ENCODE data around the gene ZNF782. TPM values are rescaled to one million over a fixed set of nuclear protein-coding genes. Genes with fewer than 3 reads are reported as not detected.
"Not testable (repeated sequence)": the region's sequence is repeated elsewhere in the genome, so short reads cannot be mapped to it uniquely, and the experiment has no call there.

The ZNF782 gene
- polyA plus RNA-seq, 10 donors: 3.3 to 5.4 (median 4.0) TPM

DNA sequence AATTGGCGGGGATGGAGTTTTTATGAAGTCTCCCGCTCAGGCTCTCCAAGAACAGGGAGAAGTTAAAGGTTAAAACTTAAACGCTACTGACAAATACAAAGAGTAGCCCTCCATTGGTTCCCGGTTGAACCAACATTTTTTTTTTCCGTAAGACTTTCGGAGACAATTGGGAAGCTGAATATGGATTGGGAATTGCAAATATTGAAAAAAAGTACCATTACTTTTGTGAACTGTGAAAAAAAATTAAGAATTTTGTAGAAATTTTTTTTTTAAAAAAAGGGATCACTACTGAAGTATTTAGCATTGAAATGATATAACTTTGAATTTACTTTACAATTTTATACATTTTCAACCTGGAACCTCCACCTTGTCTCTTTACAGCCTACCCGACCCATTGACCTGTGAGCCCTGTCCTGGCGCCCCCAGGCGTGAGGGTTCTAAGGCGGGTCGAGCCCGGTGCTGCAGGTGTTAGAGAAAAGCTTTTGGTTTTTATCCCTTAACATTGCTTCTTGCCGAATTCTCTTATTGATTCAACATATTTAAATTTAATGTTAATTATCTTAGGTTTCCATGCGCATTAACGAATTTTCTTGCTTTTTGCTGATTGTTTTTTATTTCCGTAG lies 448 bp upstream of the ZNF782 start:
- DNase-seq: no peak

DNA sequence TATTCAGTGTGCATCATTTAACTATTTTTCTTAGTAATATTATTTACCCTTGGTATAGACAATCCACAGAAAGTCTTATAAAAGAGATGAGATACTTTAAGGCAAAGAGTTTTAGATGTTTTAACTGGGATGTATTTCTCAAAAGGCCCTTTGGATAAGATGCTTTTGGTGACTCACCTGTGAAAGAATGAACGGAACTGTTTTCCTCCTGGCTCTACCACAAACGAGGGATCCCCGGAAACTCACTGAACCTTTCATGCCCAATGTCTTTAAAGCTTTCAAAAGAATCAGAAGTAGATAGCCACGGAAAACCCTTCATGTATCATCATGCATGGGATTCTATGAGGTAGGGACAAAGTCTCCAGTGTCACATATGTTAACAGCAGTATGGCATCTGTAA lies 1.6 kb downstream of the ZNF782 start:
- no peak for DNase-seq

DNA sequence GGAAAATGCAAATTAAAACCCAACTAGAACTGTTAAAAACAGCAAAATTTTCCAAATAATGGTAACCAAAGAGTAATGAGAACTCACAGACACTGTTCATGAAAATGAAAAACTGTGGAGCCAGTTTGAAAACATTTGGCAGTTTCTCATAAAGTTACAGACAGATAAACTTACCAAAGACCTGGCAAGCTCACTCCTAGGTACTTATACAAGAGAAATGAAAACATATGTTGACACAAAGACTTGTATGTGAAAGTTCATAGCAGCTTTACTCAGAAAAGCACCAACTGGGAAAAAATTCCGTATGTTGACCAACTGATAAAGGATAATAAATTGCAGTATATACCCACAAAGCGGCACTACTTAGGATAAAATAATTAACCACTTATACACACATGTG lies 10.3 kb downstream of the ZNF782 start:
- DNase-seq: no peak

GRCh38 chr9:96818533-96818932 lies 35.8 kb downstream of the ZNF782 start:
- DNase-seq: no peak

- DNase-seq: no peak
These were observed 36.3 kb downstream of the ZNF782 start for GRCh38 chr9:96817973-96818372.

DNA sequence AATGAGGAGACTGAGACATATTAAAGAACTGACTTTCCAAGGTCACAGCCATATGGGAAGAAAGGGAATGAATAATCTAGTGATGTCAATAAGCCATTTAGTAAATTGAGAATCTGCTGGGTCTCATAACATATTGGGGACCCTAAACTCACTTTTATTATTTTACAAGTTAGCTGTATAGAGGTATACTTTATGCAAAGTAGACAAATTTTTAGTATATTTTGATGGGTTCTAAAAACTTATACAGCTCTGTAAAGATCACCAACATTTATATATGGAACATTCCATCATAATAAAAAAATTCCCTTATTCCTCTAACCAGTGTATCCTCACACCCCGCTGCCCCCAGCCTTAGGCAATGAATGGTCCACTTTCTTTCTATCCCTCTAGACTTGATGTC lies 40.7 kb downstream of the ZNF782 start:
- DNase-seq: no peak

GRCh38 chr9:96798959-96799358 lies 55.4 kb downstream of the ZNF782 start:
- not testable (repeated sequence) for DNase-seq

- no peak for DNase-seq
These were observed 70.3 kb downstream of the ZNF782 start for GRCh38 chr9:96784021-96784420.

GRCh38 chr9:96782235-96782634 lies 72.1 kb downstream of the ZNF782 start:
- DNase-seq: no peak

DNA sequence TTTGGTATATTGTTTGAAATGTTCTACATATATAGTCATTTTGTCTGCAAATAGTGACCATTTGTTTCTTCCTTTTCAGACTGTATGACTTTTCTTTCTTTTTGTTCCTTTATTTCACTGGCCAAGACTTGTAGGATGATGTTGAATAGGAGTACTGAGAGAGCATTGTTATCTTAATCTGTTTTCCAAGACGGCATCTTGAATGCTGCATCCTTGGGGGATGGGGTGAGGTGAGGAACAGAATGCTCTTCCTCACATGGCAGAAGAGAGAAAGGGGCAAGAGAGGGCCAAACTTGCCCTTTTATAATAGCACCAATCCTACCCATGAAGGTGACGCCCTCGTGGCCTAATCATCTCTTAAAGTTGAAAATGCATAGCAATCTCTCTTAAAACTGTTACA lies 72.8 kb downstream of the ZNF782 start:
- DNase-seq: no peak

GRCh38 chr9:96779089-96779488 lies 75.2 kb downstream of the ZNF782 start:
- DNase-seq: no peak

DNA sequence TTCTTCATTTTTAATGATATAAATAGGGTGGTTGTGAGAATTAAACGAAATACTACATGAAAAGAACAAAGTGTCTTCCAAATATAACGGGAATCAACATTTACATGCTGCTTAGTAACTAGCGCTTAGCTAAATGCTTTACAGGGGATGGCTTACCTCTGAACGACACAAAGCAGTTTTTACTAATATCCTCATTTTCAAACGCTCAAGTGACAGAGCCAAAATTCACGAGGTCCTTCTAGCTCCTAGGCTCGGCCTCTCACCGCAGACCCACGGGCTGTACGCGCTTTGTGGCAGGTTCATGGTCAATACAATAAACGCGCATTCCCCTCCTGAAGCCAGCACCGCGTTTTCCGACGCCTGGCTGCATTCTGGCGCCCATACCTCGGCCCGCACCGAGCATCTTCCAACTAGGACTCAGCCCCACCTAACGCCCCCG lies 76.9 kb downstream of the ZNF782 start:
- no peak for DNase-seq

DNA sequence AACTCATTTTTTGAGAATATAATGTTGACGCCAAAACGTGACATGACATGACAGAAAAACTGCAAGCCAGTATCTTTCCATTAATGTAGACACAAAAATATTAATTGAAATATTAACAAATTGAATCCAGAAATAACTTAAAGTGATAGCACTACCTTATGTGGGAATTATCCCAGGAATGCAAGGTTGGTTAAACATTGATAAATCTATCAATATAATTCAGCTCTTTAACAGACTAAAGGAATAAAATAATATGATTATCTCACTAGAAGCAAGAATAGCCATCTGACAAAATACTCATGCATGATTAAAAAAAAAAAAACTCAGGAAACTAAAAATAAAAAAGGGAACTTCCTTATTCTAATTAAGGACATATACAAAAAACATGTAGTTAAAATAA lies 83.2 kb downstream of the ZNF782 start:
- no peak for DNase-seq

DNA sequence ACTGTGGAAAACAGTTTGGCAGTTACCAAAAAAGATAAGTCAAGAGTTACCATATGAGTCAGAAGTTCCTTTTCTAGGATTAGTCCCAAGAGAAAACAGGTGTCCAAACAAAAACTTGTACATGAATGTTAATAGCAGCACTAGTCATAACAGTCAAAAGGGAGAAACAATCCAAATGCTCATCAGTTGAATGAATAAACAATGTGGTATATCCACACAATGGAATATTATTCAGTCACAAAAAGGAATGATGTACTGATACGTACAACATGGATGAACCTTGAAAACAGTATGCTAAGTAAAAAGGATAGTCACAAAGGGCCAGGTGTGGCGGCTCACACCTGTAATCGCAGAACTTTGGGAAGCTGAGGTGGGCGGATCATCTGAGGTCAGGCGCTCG lies 84.3 kb downstream of the ZNF782 start:
- DNase-seq: no peak

Other genes with a start within 250 kb of the ZNF782 start
- gene CDC14B, start 234.7 kb downstream of the ZNF782 start, polyA plus RNA-seq (ENCODE audit: insufficient read length in 10 of 10): 10 to 100 TPM; 10.6 to 18.8 (median 14.8) TPM
- gene PRXL2C, start 199.2 kb downstream of the ZNF782 start, polyA plus RNA-seq (ENCODE audit: insufficient read length in 10 of 10): 10 to 100 TPM in 7 of 10 donors, 1 to 10 TPM in 3; 8.6 to 16.6 (median 10.8) TPM
- gene ZNF510, start 76.4 kb downstream of the ZNF782 start, polyA plus RNA-seq (ENCODE audit: insufficient read length in 10 of 10): 10 to 100 TPM in 8 of 10 donors, 1 to 10 TPM in 2; 8.0 to 14.4 (median 11.2) TPM
- gene NUTM2G, start 74.3 kb upstream of the ZNF782 start, polyA plus RNA-seq (ENCODE audit: insufficient read length in 10 of 10): 1 to 10 TPM in 2 of 10 donors, under 1 TPM in 8; 0.20 to 1.3 (median 0.56) TPM
- 1 to 10 TPM in 2 of 10 donors, under 1 TPM in 8; 0.44 to 3.2 (median 0.71) TPM for gene CTSV, start 184.6 kb upstream of the ZNF782 start, polyA plus RNA-seq (ENCODE audit: insufficient read length in 10 of 10)

Data from muscle of back (tissue), 11 donors.